A549 treated with AZD2906 at 1 μM for 4 hours (cell line): Measurements from ENCODE around the gene DCTN3. TPM values are rescaled to one million over a fixed set of nuclear protein-coding genes. Genes with fewer than 3 reads are reported as not detected.

Experiments used
- total RNA-seq: library from RNA; stranded (reverse); fragments of 200-300 nt; extraction: Qiagen RNA extraction; gene quantifications from 5 replicates; pipeline ENCODE4 v1.2.3, GENCODE V29; 2022

Gene DCTN3
- total RNA-seq, result 102 to 113 TPM (median 108 TPM) in 5 replicates

GRCh38 chr9:34620061-34620994 lies at the start of gene DCTN3:
DCTN3 (minus strand) TSS chr9:34620495; CDS start chr9:34620464, 31 bp downstream.

GRCh38 chr9:34662526-34663302 lies 42.4 kb upstream of the DCTN3 start, which contains the start of gene CCL27:
CCL27 (minus strand) TSS chr9:34662657; CDS start chr9:34662633, 24 bp downstream.

GRCh38 chr9:34651876-34652601 lies 31.7 kb upstream of the DCTN3 start, which contains the start of gene IL11RA:
IL11RA (plus strand) TSS chr9:34652185; CDS start chr9:34655218, 3,033 bp downstream.

GRCh38 chr9:34646211-34647083 lies 26.2 kb upstream of the DCTN3 start, which contains the start of gene GALT:
GALT (plus strand) TSS chr9:34646675; CDS start chr9:34646705, 30 bp downstream.

GRCh38 chr9:34637356-34638137 lies 17.3 kb upstream of the DCTN3 start, which contains the start of gene SIGMAR1:
SIGMAR1 (minus strand) TSS chr9:34637787; CDS start chr9:34637697, 90 bp downstream.

GRCh38 chr9:34628656-34629490 lies 8.6 kb upstream of the DCTN3 start, which contains the start of gene ARID3C:
ARID3C (minus strand) TSS chr9:34629066; CDS start chr9:34628014, 1,052 bp downstream.

GRCh38 chr9:34611811-34612787 lies 8.2 kb downstream of the DCTN3 start, which contains the start of gene RPP25L:
RPP25L (minus strand) TSS chr9:34612097; CDS start chr9:34611296, 801 bp downstream.

GRCh38 chr9:34589636-34590380 lies 30.5 kb downstream of the DCTN3 start, which contains the start of gene CNTFR:
CNTFR (minus strand) TSS chr9:34589724; CDS start chr9:34568981, 20,743 bp downstream.

Other genes with a start within 250 kb of the DCTN3 start
- gene MYORG, start 243.6 kb downstream of the DCTN3 start, total RNA-seq, result 5.3 to 7.8 TPM (median 6.9 TPM) in 5 replicates
- gene FAM219A, start 161.9 kb downstream of the DCTN3 start, total RNA-seq, result 15.0 to 18.1 TPM (median 16.0 TPM) in 5 replicates
- gene DNAI1, start 161.7 kb downstream of the DCTN3 start, total RNA-seq, result 0.10 to 0.51 TPM (median 0.18 TPM) in 5 replicates
- 0.94 to 2.8 TPM (median 2.0 TPM) in 5 replicates for gene ENHO, start 97.5 kb downstream of the DCTN3 start, total RNA-seq
- gene CNTFR, start 30.8 kb downstream of the DCTN3 start, total RNA-seq, result 0.06 to 0.14 TPM (median 0.12 TPM) in 5 replicates
- gene RPP25L, start 8.4 kb downstream of the DCTN3 start, total RNA-seq, result 39.5 to 48.6 TPM (median 45.9 TPM) in 5 replicates
- 0.11 to 0.32 TPM (median 0.17 TPM) in 5 replicates for gene ARID3C, start 8.6 kb upstream of the DCTN3 start, total RNA-seq
- gene SIGMAR1, start 17.3 kb upstream of the DCTN3 start, total RNA-seq, result 155 to 203 TPM (median 193 TPM) in 5 replicates
- gene GALT, start 26.2 kb upstream of the DCTN3 start, total RNA-seq, result 12.8 to 18.9 TPM (median 17.6 TPM) in 5 replicates
- 3.9 to 6.4 TPM (median 5.6 TPM) in 5 replicates for gene IL11RA, start 31.7 kb upstream of the DCTN3 start, total RNA-seq
- 0.14 to 0.33 TPM (median 0.24 TPM) in 4 of 5 replicates, not detected in the other for gene CCL27, start 42.2 kb upstream of the DCTN3 start, total RNA-seq
- gene CCL19, start 70.8 kb upstream of the DCTN3 start, total RNA-seq, result not detected in 5 replicates
- not detected in 5 replicates for gene CCL21, start 89.6 kb upstream of the DCTN3 start, total RNA-seq